ENCODE measurements around the gene SRC.

- no peak for TF ChIP-seq CTCF (IDR thresholded peaks at IDR 0.05 in 2 of 3, conservative IDR thresholded peaks at IDR 0.05 in 1 of 3; ENCODE audit: borderline replicate concordance in 1 of 3, insufficient read depth in 1 of 3, low read depth in 2 of 3, low read length in 2 of 3)
- TF ChIP-seq TCF7L2 (IDR thresholded peaks at IDR 0.05; ENCODE audit: borderline replicate concordance, extremely low read depth, insufficient read depth, insufficient read length): no peak
- TF ChIP-seq POLR2A (IDR thresholded peaks at IDR 0.05; ENCODE audit: borderline replicate concordance, extremely low read depth, insufficient read depth, insufficient read length): no peak
- TF ChIP-seq ELF1 (IDR thresholded peaks at IDR 0.05; ENCODE audit: borderline replicate concordance, low read depth): no peak
- TF ChIP-seq ATF3 (IDR thresholded peaks at IDR 0.05): no peak
- no peak for TF ChIP-seq POLR2AphosphoS5 (IDR thresholded peaks at IDR 0.05; ENCODE audit: low read depth, low read length)
- no peak for TF ChIP-seq SRF (IDR thresholded peaks at IDR 0.05; ENCODE audit: low read depth)
- TF ChIP-seq YY1 (IDR thresholded peaks at IDR 0.05; ENCODE audit: extremely low read depth, insufficient replicate concordance, low read depth, low read length): no peak
- TF ChIP-seq REST (IDR thresholded peaks at IDR 0.05; ENCODE audit: low read depth): no peak
- TF ChIP-seq ZBTB33 (IDR thresholded peaks at IDR 0.05; ENCODE audit: extremely low read depth, insufficient replicate concordance, low read length): no peak
- no peak for TF ChIP-seq CEBPB (IDR thresholded peaks at IDR 0.05; ENCODE audit: low read depth)
- TF ChIP-seq ZNF274 (IDR thresholded peaks at IDR 0.05; ENCODE audit: low read depth, low read length): no peak
Measured at GRCh38 chr20:37430778-37431460, 85.0 kb downstream of the SRC start.

All from HCT116 (cell line).